A673 (cell line): ENCODE data around the gene IDUA.

Source experiments
- EZH2 ChIP-seq: fragments of 200-600 bp; sonication (generic); IDR thresholded peaks from 2 replicates; pipeline ENCODE4 v1.6.1; 2017; ENCODE audit warnings: borderline replicate concordance, low read depth, mild to moderate bottlenecking, mixed read lengths, antibody characterized with exemption, low read length; ENCODE audit not compliant: poor library complexity, severe bottlenecking
- TF ChIP-seq, protein P1 (sequence below): fragments of 300-800, 200-600 bp; sonication (generic); conservative IDR thresholded peaks from 2 replicates; pipeline ENCODE4 v1.5.1; 2017; ENCODE audit warnings: low read depth, mild to moderate bottlenecking, antibody characterized with exemption, low read length, moderate library complexity, mixed read lengths

DNA sequence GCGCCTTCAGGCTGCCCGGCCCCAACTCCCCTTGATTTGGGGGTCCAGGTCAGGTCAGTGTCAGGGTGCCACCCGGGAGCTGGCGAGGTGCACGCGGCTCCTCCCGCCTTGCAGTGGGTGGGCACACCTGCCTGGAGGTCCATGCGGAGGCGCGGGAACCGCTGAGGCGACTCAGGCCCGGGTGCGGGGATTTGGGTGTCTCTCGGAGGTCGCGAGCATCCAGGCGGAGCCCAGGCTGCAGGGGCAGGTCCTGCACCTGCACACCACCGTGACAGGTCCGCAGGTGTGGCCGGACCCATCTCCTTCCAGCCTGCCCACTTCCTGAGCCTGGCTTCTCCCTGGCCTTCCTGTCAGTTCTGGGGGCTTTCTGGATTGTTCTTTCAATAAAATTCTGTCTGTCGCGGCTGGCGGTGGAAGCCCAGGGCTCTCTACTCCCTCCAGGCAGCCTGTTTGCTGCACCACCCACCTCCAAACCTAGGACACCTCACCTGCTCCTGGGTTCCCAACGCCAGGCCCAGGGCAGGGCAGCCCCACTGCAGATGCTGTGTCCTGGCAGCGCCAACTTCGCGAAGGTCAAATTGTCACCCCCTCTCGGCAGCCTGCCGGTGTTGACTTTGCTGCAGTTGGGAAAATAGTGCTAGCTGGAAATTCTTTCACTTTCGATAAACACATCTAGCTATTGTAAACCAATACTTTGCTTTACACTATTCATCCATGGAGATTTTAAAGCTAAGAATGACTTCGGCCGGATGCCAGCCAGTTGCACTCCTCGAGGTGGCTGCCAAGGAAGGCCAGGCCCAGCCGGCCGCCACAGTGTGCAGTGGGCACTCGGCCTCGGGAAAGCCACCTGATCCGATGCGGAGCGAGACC lies 60.5 kb downstream of the IDUA start:
- TF ChIP-seq, protein P1, sequence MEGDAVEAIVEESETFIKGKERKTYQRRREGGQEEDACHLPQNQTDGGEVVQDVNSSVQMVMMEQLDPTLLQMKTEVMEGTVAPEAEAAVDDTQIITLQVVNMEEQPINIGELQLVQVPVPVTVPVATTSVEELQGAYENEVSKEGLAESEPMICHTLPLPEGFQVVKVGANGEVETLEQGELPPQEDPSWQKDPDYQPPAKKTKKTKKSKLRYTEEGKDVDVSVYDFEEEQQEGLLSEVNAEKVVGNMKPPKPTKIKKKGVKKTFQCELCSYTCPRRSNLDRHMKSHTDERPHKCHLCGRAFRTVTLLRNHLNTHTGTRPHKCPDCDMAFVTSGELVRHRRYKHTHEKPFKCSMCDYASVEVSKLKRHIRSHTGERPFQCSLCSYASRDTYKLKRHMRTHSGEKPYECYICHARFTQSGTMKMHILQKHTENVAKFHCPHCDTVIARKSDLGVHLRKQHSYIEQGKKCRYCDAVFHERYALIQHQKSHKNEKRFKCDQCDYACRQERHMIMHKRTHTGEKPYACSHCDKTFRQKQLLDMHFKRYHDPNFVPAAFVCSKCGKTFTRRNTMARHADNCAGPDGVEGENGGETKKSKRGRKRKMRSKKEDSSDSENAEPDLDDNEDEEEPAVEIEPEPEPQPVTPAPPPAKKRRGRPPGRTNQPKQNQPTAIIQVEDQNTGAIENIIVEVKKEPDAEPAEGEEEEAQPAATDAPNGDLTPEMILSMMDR, result no peak
- no peak for TF ChIP-seq EZH2
